SH-SY5Y (cell line): ENCODE data around the gene PEX14.

Experiments used
- GATA2 ChIP-seq: IDR thresholded peaks from 2 replicates; pipeline ENCODE4 v1.6.1; 2011; ENCODE audit warnings: mild to moderate bottlenecking, low read depth, low read length
- GATA3 ChIP-seq: IDR thresholded peaks from 2 replicates; pipeline ENCODE4 v1.6.1; 2011; ENCODE audit warnings: low read depth, mild to moderate bottlenecking, low read length, moderate library complexity

- TF ChIP-seq GATA2 (no peak), GATA3 (no peak)
Observed at GRCh38 chr1:10591010-10591409, 116.3 kb downstream of the PEX14 start.
